A549 (cell line): ENCODE results near the gene VRK2. TPM values are rescaled to one million over a fixed set of nuclear protein-coding genes. Genes with fewer than 3 reads are reported as not detected.
A peak's percentile ranks its signal among the peaks of the same experiment; 100 is the strongest.

ENCODE experiments used
- ATAC-seq, 2 experiments: fragments of 200-7000 bp in 1 of 2; fragments of >200 bp in 1 of 2; cut with Nextera tagmentation in 1 of 2; cut with Tn5 transposase in 1 of 2; 3 replicates each; pipeline versions ENCODE4 v1.8.0 to v1.9.1; 2018 to 2020; ENCODE audit warnings: mild to moderate bottlenecking in 1 of 2, moderate library complexity in 1 of 2
- CTCF ChIA-PET: fragments of 300-600 bp; sonication (Branson Sonifier 250); formaldehyde crosslinking; extraction: SDS; loops from one replicate; lab custom pipeline; 2021; ENCODE audit warnings: antibody characterized with exemption, inconsistent platforms; lab: Yijun Ruan, JAX
- POLR2A ChIA-PET: fragments of 350-600 bp; formaldehyde crosslinking; extraction: SDS; loops from one replicate; lab custom pipeline; 2021; ENCODE audit warnings: antibody characterized with exemption, inconsistent platforms; lab: Yijun Ruan, JAX
- DNase-seq, 2 experiments: peaks; one replicate each; pipeline versions ENCODE4 v3.0.0 to v3.0.0-alpha.2; 2011 to 2016; ENCODE audit warnings: low read depth in 1 of 2, low spot score in 1 of 2
- FAIRE-seq: peaks from 2 replicates; lab custom pipeline; 2011; peaks lifted over from hg19 to GRCh38; lab: Jason Lieb, UNC
- H3K27ac ChIP-seq, 2 experiments: fragments of >200 bp; sonication (Bioruptor Twin); formaldehyde crosslinking; 3 replicates each; pipeline ENCODE4 v1.5.1; 2016 to 2017
- H3K4me1 ChIP-seq: fragments of >200 bp; sonication (Bioruptor Twin); formaldehyde crosslinking; 3 replicates; pipeline ENCODE4 v1.6.1; 2016
- H3K4me2 ChIP-seq: fragments of >200 bp; sonication (Bioruptor Twin); formaldehyde crosslinking; 3 replicates; pipeline ENCODE4 v1.6.1; 2016
- H3K4me3 ChIP-seq: fragments of >200 bp; sonication (Bioruptor Twin); formaldehyde crosslinking; 3 replicates; pipeline ENCODE4 v1.5.1; 2016
- H3K9me3 ChIP-seq: fragments of >200 bp; sonication (Bioruptor Twin); formaldehyde crosslinking; 3 replicates; pipeline ENCODE4 v1.6.1; 2016
- CEBPB ChIP-seq, 2 experiments: fragments of >200 bp in 1 of 2; sonication (Bioruptor Twin) in 1 of 2; formaldehyde crosslinking in 1 of 2; IDR thresholded peaks; 2 replicates each; pipeline ENCODE4 v1.6.1; 2012 to 2016
- CHD4 ChIP-seq: fragments of 200-600 bp; sonication (generic); IDR thresholded peaks from 2 replicates; pipeline ENCODE4 v1.6.1; 2016; ENCODE audit warnings: antibody characterized with exemption, mild to moderate bottlenecking, borderline replicate concordance
- EHMT2 ChIP-seq: fragments of 200-600 bp; sonication (generic); IDR thresholded peaks from 2 replicates; pipeline ENCODE4 v1.6.1; 2016; ENCODE audit warnings: antibody characterized with exemption, low read depth, mild to moderate bottlenecking, moderate library complexity
- FOSL2 ChIP-seq, 2 experiments: fragments of 450-650 bp in 1 of 2; fragments of >200 bp in 1 of 2; sonication (Bioruptor Twin) in 1 of 2; formaldehyde crosslinking; IDR thresholded peaks; 2 replicates each; pipeline versions ENCODE4 v1.5.0 to v1.6.1; 2016 to 2020; ENCODE audit warnings: mild to moderate bottlenecking in 1 of 2, moderate library complexity in 1 of 2
- HOXA7 ChIP-seq: fragments of 250-450 bp; sonication (Bioruptor Pico); IDR thresholded peaks from 2 replicates; pipeline ENCODE4 v1.5.0; 2020; ENCODE audit warnings: mild to moderate bottlenecking, moderate library complexity
- HOXB13 ChIP-seq: fragments of 250-450 bp; sonication (Bioruptor Pico); IDR thresholded peaks from 2 replicates; pipeline ENCODE4 v1.5.0; 2020; ENCODE audit warnings: low read depth, mild to moderate bottlenecking, moderate library complexity
- KDM5A ChIP-seq: fragments of 200-600 bp; sonication (generic); IDR thresholded peaks from 2 replicates; pipeline ENCODE4 v1.6.1; 2016; ENCODE audit warnings: antibody characterized with exemption, mild to moderate bottlenecking
- MAFK ChIP-seq: fragments of 450-650 bp; IDR thresholded peaks from 2 replicates; pipeline ENCODE4 v1.6.1; 2014; ENCODE audit not compliant: partially characterized antibody
- NFE2L2 ChIP-seq: fragments of 150-350 bp; conservative IDR thresholded peaks from 2 replicates; pipeline ENCODE4 v1.6.1; 2014; ENCODE audit warnings: low read length
- NR3C1 ChIP-seq: fragments of >200 bp; sonication (Bioruptor Twin); formaldehyde crosslinking; IDR thresholded peaks from 3 replicates; pipeline ENCODE4 v1.6.1; 2017
- POLR2AphosphoS2 ChIP-seq: conservative IDR thresholded peaks from 2 replicates; pipeline ENCODE4 v1.6.1; 2012; ENCODE audit warnings: low read length, improper control_type of control experiment, inconsistent platforms
- RAD21 ChIP-seq, 2 experiments: fragments of >200 bp in 1 of 2; sonication (Bioruptor Twin) in 1 of 2; formaldehyde crosslinking in 1 of 2; IDR thresholded peaks in 1 of 2; conservative IDR thresholded peaks in 1 of 2; 2 replicates in 1 of 2; 3 replicates in 1 of 2; pipeline ENCODE4 v1.6.1; 2012 to 2018; ENCODE audit warnings: inconsistent platforms in 1 of 2
- RFX5 ChIP-seq: fragments of 450-650 bp; IDR thresholded peaks from 2 replicates; pipeline ENCODE4 v1.7.1; 2014; ENCODE audit warnings: antibody characterized with exemption, mild to moderate bottlenecking, moderate library complexity
- RNF2 ChIP-seq: fragments of 200-600 bp; sonication (generic); IDR thresholded peaks from 2 replicates; pipeline ENCODE4 v1.6.1; 2016; ENCODE audit warnings: low read depth, mild to moderate bottlenecking, antibody characterized with exemption, moderate library complexity, borderline replicate concordance
- SREBF2 ChIP-seq: fragments of 450-650 bp; IDR thresholded peaks from 2 replicates; pipeline ENCODE4 v1.6.1; 2014; ENCODE audit warnings: mild to moderate bottlenecking, moderate library complexity
- ZFP36 ChIP-seq: fragments of 450-650 bp; IDR thresholded peaks from 2 replicates; pipeline ENCODE4 v1.6.1; 2014; ENCODE audit warnings: borderline replicate concordance; ENCODE audit not compliant: partially characterized antibody
- WGBS: methylation state at CpG from one replicate; pipeline ENCODE4 v1.1.6; 2017; ENCODE audit errors: missing lambda C conversion rate; 5-methylcytosine and 5-hydroxymethylcytosine counted together
- polyA plus RNA-seq, 4 experiments: library from polyadenylated mRNA; depleted of rRNA in 3 of 4; stranded (reverse); fragments of >200 nt; fragmentation: RNase III in 1 of 4; extraction: RNeasy Plus Mini Kit Qiagen cat#74134 plus additional on column Dnase treatment in 1 of 4; gene quantifications; 2 replicates in 3 of 4; 3 replicates in 1 of 4; pipeline ENCODE4 v1.2.3, GENCODE V29; 2011 to 2017
- TF ChIP-seq, protein P1 (sequence below): fragments of >200 bp; sonication (Bioruptor Twin); formaldehyde crosslinking; IDR thresholded peaks from 3 replicates; pipeline ENCODE4 v1.5.1; 2016
- TF ChIP-seq, protein P2 (sequence below): IDR thresholded peaks from 2 replicates; pipeline ENCODE4 v1.6.1; 2012
- TF ChIP-seq, protein P3 (sequence below): fragments of 450-650 bp; IDR thresholded peaks from 2 replicates; pipeline ENCODE4 v1.6.1; 2014; ENCODE audit warnings: antibody characterized with exemption
- TF ChIP-seq, protein P4 (sequence below): fragments of 200-600 bp; sonication (generic); IDR thresholded peaks from 2 replicates; pipeline ENCODE4 v1.6.1; 2016; ENCODE audit warnings: antibody characterized with exemption, mild to moderate bottlenecking, moderate library complexity

VRK2 gene
- polyA plus RNA-seq, 2 of the 4 experiments (the other 2 are of a cell fraction) = 19.4 to 80.9 TPM

DNA sequence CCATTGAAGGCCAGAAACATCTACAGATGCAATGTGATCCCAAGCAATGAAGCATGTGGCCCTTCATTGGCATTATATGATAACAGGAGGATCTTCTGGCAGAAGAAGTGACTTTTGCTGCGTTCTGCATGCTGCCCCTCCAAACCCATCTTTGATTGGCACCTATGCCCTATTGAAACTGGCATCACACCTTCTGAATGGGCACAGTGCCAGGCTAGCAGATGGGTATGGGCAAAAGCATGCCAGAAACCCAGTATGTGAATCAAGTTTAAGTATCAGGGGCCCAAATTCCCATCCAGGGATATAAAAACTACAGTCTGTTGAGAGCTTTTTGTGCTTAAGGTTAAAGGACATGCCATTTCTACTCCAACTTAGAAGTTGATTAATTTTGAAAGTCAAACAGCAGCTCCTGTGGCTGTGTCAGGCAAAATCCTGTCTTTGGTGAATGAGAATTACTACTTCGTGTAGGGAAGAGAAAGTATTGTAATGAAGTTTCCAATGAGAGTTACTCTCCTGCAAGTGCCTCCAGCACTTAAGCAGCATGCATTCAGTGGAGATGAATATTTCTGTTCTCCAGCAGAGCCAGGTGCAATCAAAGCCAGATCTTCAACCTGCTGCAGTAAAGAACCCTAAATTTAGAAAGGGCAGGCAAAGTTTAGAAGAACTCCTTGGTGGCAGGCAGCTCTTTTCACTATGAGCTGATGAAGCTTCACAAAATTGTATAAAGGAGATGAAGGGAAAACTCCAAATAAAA, 8.6 kb downstream of the VRK2 start:
- ATAC-seq (no peak), DNase-seq (no peak)
- H3K9me3 ChIP-seq = no peaks in the 10 kb centered on the region
- TF ChIP-seq POLR2AphosphoS2 (no peak), HOXA7 (CRISPR knock-in tag) (no peak), NFE2L2 (no peak)
- TF ChIP-seq, protein P1, sequence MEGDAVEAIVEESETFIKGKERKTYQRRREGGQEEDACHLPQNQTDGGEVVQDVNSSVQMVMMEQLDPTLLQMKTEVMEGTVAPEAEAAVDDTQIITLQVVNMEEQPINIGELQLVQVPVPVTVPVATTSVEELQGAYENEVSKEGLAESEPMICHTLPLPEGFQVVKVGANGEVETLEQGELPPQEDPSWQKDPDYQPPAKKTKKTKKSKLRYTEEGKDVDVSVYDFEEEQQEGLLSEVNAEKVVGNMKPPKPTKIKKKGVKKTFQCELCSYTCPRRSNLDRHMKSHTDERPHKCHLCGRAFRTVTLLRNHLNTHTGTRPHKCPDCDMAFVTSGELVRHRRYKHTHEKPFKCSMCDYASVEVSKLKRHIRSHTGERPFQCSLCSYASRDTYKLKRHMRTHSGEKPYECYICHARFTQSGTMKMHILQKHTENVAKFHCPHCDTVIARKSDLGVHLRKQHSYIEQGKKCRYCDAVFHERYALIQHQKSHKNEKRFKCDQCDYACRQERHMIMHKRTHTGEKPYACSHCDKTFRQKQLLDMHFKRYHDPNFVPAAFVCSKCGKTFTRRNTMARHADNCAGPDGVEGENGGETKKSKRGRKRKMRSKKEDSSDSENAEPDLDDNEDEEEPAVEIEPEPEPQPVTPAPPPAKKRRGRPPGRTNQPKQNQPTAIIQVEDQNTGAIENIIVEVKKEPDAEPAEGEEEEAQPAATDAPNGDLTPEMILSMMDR = no peak
- TF ChIP-seq, all 56 proteins: peak for 0
- FAIRE-seq = no peak
- no peak overlapping the region for H3K27ac ChIP-seq
- H3K4me3 ChIP-seq = no peak overlapping the region
- POLR2A ChIA-PET = interaction anchor here (1.0 kb wide), 1 partner anchor 9 kb away, joined by 4 read pairs; no protein-coding TSS in a partner anchor
- CTCF ChIA-PET = interaction anchor here (1.1 to 1.2 kb wide), 2 partner anchors 10 to 149 kb away, joined by 3 to 4 read pairs; no protein-coding TSS in a partner anchor
- H3K4me2 ChIP-seq = no peak overlapping the region
- WGBS = 83% methylated on average over 2 of the region's 2 CpGs
- peaks cover 6% of the 10 kb centered on the region; the same call in 2 of the 3 replicates for H3K4me1 ChIP-seq

DNA sequence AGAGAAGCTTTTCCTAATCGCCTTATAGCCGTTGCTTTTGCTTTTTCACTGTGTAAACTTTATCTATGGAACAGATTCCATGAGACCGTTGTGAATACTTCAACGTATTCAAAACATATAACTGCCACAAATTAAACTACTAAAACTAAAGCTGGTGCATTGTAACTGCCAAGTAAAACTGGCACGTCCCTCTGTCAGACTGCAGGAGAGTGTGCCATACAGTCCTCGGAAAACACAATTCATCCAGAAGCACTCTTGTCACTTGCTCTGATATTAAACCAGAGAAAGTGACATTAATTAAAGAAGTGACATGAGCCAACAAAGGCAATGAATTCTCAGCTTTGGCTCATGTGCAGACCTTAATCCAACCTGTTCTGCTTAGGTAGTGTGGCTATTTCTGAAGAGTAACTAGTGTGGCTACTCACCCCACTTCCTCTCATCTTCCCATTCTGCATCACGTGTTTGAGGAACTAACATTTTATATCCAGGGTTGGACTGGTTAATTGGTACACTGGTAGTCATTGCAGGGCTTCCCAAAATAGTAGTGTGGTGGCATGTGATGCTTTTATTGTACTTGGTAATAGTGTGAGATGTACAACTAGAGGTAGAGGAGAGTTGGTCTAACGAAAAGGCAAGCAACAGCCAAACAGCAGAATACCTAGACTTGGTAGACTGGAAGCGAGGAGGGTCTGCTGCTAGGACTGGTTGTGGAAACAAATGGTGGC, 9.7 kb downstream of the VRK2 start:
- CTCF ChIA-PET = no interaction called here
- TF ChIP-seq RAD21 (conservative IDR thresholded peaks at IDR 0.05 in 1 of 2, IDR thresholded peaks at IDR 0.05 in 1 of 2) = no peak
- no peak for TF ChIP-seq RFX5
- TF ChIP-seq, protein P2, sequence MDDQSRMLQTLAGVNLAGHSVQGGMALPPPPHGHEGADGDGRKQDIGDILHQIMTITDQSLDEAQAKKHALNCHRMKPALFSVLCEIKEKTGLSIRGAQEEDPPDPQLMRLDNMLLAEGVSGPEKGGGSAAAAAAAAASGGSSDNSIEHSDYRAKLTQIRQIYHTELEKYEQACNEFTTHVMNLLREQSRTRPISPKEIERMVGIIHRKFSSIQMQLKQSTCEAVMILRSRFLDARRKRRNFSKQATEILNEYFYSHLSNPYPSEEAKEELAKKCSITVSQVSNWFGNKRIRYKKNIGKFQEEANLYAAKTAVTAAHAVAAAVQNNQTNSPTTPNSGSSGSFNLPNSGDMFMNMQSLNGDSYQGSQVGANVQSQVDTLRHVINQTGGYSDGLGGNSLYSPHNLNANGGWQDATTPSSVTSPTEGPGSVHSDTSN = no peak
- TF ChIP-seq SREBF2 = no peak
- TF ChIP-seq, protein P3, sequence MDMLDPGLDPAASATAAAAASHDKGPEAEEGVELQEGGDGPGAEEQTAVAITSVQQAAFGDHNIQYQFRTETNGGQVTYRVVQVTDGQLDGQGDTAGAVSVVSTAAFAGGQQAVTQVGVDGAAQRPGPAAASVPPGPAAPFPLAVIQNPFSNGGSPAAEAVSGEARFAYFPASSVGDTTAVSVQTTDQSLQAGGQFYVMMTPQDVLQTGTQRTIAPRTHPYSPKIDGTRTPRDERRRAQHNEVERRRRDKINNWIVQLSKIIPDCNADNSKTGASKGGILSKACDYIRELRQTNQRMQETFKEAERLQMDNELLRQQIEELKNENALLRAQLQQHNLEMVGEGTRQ = no peak
- no peak for TF ChIP-seq NR3C1
- no peak for TF ChIP-seq CEBPB (IDR thresholded peaks at IDR 0.05)
- Histone ChIP-seq H3K4me2 (no peak overlapping the region), H3K27ac (no peak overlapping the region), H3K9me3 (no peaks in the 10 kb centered on the region), H3K4me1 (peaks cover 6% of the 10 kb centered on the region; the same call in 2 of the 3 replicates), H3K4me3 (no peak overlapping the region)
- POLR2A ChIA-PET = no interaction called here
- ATAC-seq (no peak), DNase-seq (no peak), FAIRE-seq (peak; percentile 61)
- 89% methylated on average over 9 of the region's 9 CpGs for WGBS

DNA sequence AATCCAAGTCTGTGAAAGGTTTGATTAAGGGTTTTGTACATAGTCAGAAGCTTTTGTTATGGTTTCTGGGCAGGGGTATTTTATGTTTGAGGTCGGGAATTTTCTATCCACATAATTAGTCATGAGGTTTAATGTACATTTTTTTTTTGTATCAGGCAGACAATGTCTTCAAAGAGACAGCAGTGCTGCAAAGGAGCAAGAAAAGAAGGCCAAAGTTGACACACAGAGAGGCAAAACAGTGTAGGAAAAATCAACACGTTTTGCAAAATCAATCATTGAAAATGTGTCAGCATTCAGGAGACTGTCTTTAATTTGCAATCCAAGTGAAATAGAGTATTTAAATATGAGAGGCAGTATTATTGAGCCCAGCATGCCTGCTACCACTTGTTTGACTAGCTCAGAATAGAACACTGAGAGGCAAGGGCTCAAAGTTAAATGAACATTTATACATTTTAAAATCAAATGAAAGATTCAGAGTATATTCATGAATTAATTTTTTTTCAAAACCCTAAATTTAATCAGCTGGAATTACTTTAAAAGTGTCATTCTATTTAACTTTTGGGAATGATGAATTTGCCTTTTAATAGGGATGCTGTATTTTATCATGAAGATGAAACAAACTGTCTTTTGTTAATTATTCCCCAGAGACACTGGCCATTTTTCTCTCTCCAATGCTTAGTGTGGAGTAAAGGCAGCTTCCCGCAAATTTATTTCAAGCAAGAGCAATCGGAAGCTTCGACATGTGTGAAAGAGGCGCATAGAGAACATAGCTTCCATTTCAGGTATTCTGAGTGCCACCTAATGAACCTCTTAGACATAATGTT, 11.3 kb downstream of the VRK2 start:
- no peaks in the 10 kb centered on the region for H3K9me3 ChIP-seq
- CTCF ChIA-PET = interaction anchor here (0.9 to 1.5 kb wide), 2 partner anchors 152 to 298 kb away, joined by 3 to 8 read pairs; no protein-coding TSS in a partner anchor
- no peak overlapping the region for H3K4me2 ChIP-seq
- peaks cover 8% of the 10 kb centered on the region; the same call in 2 of the 3 replicates for H3K4me1 ChIP-seq
- POLR2A ChIA-PET = interaction anchor here (1.6 kb wide), 1 partner anchor 11 kb away, joined by 4 read pairs; the partner anchor contains the start of gene VRK2
- DNase-seq = no peak
- FAIRE-seq = no peak
- WGBS = 87% methylated on average over 6 of the region's 6 CpGs
- no peak for ATAC-seq
- H3K4me3 ChIP-seq = no peak overlapping the region
- no peak overlapping the region for H3K27ac ChIP-seq
- TF ChIP-seq EHMT2 (no peak), KDM5A (no peak), RAD21 (conservative IDR thresholded peaks at IDR 0.05 in 1 of 2, IDR thresholded peaks at IDR 0.05 in 1 of 2) (no peak), RFX5 (no peak), MAFK (no peak), HOXA7 (CRISPR knock-in tag) (no peak), CHD4 (no peak), FOSL2 (IDR thresholded peaks at IDR 0.05) (no peak), FOSL2 (CRISPR knock-in tag; IDR thresholded peaks at IDR 0.05) (no peak), NR3C1 (no peak), RNF2 (no peak), ZFP36 (no peak), CEBPB (IDR thresholded peaks at IDR 0.05) (no peak), HOXB13 (no peak), SREBF2 (no peak)
- TF ChIP-seq, protein P4, sequence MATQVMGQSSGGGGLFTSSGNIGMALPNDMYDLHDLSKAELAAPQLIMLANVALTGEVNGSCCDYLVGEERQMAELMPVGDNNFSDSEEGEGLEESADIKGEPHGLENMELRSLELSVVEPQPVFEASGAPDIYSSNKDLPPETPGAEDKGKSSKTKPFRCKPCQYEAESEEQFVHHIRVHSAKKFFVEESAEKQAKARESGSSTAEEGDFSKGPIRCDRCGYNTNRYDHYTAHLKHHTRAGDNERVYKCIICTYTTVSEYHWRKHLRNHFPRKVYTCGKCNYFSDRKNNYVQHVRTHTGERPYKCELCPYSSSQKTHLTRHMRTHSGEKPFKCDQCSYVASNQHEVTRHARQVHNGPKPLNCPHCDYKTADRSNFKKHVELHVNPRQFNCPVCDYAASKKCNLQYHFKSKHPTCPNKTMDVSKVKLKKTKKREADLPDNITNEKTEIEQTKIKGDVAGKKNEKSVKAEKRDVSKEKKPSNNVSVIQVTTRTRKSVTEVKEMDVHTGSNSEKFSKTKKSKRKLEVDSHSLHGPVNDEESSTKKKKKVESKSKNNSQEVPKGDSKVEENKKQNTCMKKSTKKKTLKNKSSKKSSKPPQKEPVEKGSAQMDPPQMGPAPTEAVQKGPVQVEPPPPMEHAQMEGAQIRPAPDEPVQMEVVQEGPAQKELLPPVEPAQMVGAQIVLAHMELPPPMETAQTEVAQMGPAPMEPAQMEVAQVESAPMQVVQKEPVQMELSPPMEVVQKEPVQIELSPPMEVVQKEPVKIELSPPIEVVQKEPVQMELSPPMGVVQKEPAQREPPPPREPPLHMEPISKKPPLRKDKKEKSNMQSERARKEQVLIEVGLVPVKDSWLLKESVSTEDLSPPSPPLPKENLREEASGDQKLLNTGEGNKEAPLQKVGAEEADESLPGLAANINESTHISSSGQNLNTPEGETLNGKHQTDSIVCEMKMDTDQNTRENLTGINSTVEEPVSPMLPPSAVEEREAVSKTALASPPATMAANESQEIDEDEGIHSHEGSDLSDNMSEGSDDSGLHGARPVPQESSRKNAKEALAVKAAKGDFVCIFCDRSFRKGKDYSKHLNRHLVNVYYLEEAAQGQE = no peak
